ENCODE measurements around the gene PHACTR4. TPM values are rescaled to one million over a fixed set of nuclear protein-coding genes. Genes with fewer than 3 reads are reported as not detected.
"Not testable (repeated sequence)": the region's sequence is repeated elsewhere in the genome, so short reads cannot be mapped to it uniquely, and the experiment has no call there.

Gene PHACTR4
- 7.5 and 8.0 TPM in 2 replicates for total RNA-seq (2014; rRNA removed; shearing (Covaris generic))

GRCh38 chr1:28369371-28370238 is at the start of gene PHACTR4:
Gene PHACTR4, plus strand, starts transcription at chr1:28369740. Its CDS starts 37,708 bp downstream, at chr1:28407448.
- peak; percentile 94 for DNase-seq (ENCODE audit: low spot score)

- peak; percentile 81 for DNase-seq (ENCODE audit: low spot score)
These were observed 47.3 kb upstream of the PHACTR4 start for GRCh38 chr1:28322194-28322593.

GRCh38 chr1:28323720-28324119 is 45.8 kb upstream of the PHACTR4 start:
- DNase-seq (ENCODE audit: low spot score): no peak

- no peak for DNase-seq (ENCODE audit: low spot score)
These were observed 43.0 kb upstream of the PHACTR4 start for GRCh38 chr1:28326515-28326914.

- no peak for DNase-seq (ENCODE audit: low spot score)
These were observed 42.6 kb upstream of the PHACTR4 start for GRCh38 chr1:28326984-28327383.

- DNase-seq (ENCODE audit: low spot score): not testable (repeated sequence)
These were observed 42.1 kb upstream of the PHACTR4 start for GRCh38 chr1:28327431-28327830.

GRCh38 chr1:28328228-28328648 is 41.3 kb upstream of the PHACTR4 start:
- no peak for DNase-seq (ENCODE audit: low spot score)

- DNase-seq (ENCODE audit: low spot score): peak; percentile 45
These were observed 40.0 kb upstream of the PHACTR4 start for GRCh38 chr1:28329395-28330153.

GRCh38 chr1:28338897-28339296 is 30.6 kb upstream of the PHACTR4 start:
- no peak for DNase-seq (ENCODE audit: low spot score)

- no peak for DNase-seq (ENCODE audit: low spot score)
These were observed 30.0 kb upstream of the PHACTR4 start for GRCh38 chr1:28339551-28339950.

GRCh38 chr1:28340221-28340974 is 29.1 kb upstream of the PHACTR4 start:
- DNase-seq (ENCODE audit: low spot score): no peak

GRCh38 chr1:28341591-28341990 is 27.9 kb upstream of the PHACTR4 start:
- DNase-seq (ENCODE audit: low spot score): no peak

- no peak for DNase-seq (ENCODE audit: low spot score)
These were observed 26.1 kb upstream of the PHACTR4 start for GRCh38 chr1:28343405-28343804.

GRCh38 chr1:28353248-28353810 is 16.2 kb upstream of the PHACTR4 start:
- DNase-seq (ENCODE audit: low spot score): not testable (repeated sequence)

- no peak for DNase-seq (ENCODE audit: low spot score)
These were observed 15.4 kb upstream of the PHACTR4 start for GRCh38 chr1:28354121-28354520.

GRCh38 chr1:28358716-28359115 is 10.8 kb upstream of the PHACTR4 start:
- no peak for DNase-seq (ENCODE audit: low spot score)

GRCh38 chr1:28359592-28360239 is 9.8 kb upstream of the PHACTR4 start:
- peak; percentile 84 for DNase-seq (ENCODE audit: low spot score)

GRCh38 chr1:28364888-28365287 is 4.7 kb upstream of the PHACTR4 start:
- DNase-seq (ENCODE audit: low spot score): no peak

- DNase-seq (ENCODE audit: low spot score): peak; percentile 93
These were observed 3.7 kb upstream of the PHACTR4 start for GRCh38 chr1:28365864-28366263.

- DNase-seq (ENCODE audit: low spot score): not testable (repeated sequence)
These were observed 932 bp upstream of the PHACTR4 start for GRCh38 chr1:28368608-28369007.

Measured in HT-29 (cell line).